Measurements from ENCODE around the gene CSRNP2.

GRCh38 chr12:51124504-51124903, 41.1 kb upstream of the CSRNP2 start:
- TF ChIP-seq CTCF (IDR thresholded peaks at IDR 0.05), result no peak
- TF ChIP-seq ZFX (IDR thresholded peaks at IDR 0.05; ENCODE audit: borderline replicate concordance), result no peak

Measured in 22Rv1 (cell line).